Testis (tissue), 3 donors: Measurements from ENCODE around the gene MYL7. TPM values are rescaled to one million over a fixed set of nuclear protein-coding genes. Genes with fewer than 3 reads are reported as not detected.

ENCODE experiments used
- DNase-seq: peaks from one replicate; pipeline ENCODE4 v3.0.0-alpha.2; 2019
- H3K27ac ChIP-seq, 2 donors: fragments of 200-600 bp; sonication (generic); one replicate each; pipeline ENCODE4 v1.5.1; 2019
- H3K27me3 ChIP-seq: fragments of 200-600 bp; sonication (generic); one replicate; pipeline ENCODE4 v1.5.1; 2019
- H3K36me3 ChIP-seq: fragments of 200-600 bp; sonication (generic); one replicate; pipeline ENCODE4 v1.5.1; 2017; ENCODE audit warnings: low read depth; ENCODE audit errors: missing control alignments
- H3K4me1 ChIP-seq: fragments of 200-600 bp; sonication (generic); one replicate; pipeline ENCODE4 v1.5.1; 2019
- H3K4me3 ChIP-seq, 2 donors: fragments of 200-600 bp; sonication (generic); one replicate each; pipeline ENCODE4 v1.5.1; 2017 to 2019
- H3K9me3 ChIP-seq: fragments of 200-600 bp; sonication (generic); one replicate; pipeline ENCODE4 v1.5.1; 2017
- CTCF ChIP-seq, 3 experiments: fragments of 450-650 bp in 2 of 3; fragments of 200-600 bp in 1 of 3; sonication (generic) in 1 of 3; IDR thresholded peaks; one replicate each; pipeline ENCODE4 v1.5.1; 2016 to 2019; ENCODE audit warnings: antibody characterized with exemption in 3 of 3, mild to moderate bottlenecking in 2 of 3, moderate library complexity in 1 of 3
- POLR2A ChIP-seq: fragments of 450-650 bp; IDR thresholded peaks from one replicate; pipeline ENCODE4 v1.6.1; 2017; ENCODE audit warnings: antibody characterized with exemption, mild to moderate bottlenecking, moderate library complexity
- WGBS, 2 donors: methylation state at CpG; one replicate each; pipeline ENCODE4 v1.1.5; 2018; 5-methylcytosine and 5-hydroxymethylcytosine counted together
- intact Hi-C: fragments of 100-400 bp; cut with DNase I; formaldehyde crosslinking; loops from one replicate; pipeline ENCODE4 v1.15.1; 2023; ENCODE audit warnings: low total_unique reads
- polyA plus RNA-seq: library from polyadenylated mRNA; stranded (reverse); fragments of 350-450 nt; fragmentation: Illumina TruSeq; extraction: RNeasy Lipid Tissue Mini Kit (QIAGEN cat#74804); gene quantifications from one replicate; pipeline ENCODE4 v1.2.3, GENCODE V29; 2014; ENCODE audit warnings: low read depth, low replicate concordance; ENCODE audit not compliant: insufficient read depth
- total RNA-seq, 2 donors: library from RNA; depleted of rRNA; stranded (reverse); fragments of >200 nt; gene quantifications; one replicate each; pipeline ENCODE4 v1.2.3, GENCODE V29; 2016

The MYL7 gene
- total and polyA plus RNA-seq, 3 donors from 2014 or later, result 1.5 to 1.7 TPM; not detected in 1

- Histone ChIP-seq H3K27ac (no peak overlapping the region), H3K4me1 (peaks cover 5% of the 10 kb centered on the region), H3K4me3 (no peak overlapping the region), H3K9me3 (no peaks in the 10 kb centered on the region), H3K36me3 (no peaks in the 10 kb centered on the region), H3K27me3 (no peaks in the 10 kb centered on the region)
- TF ChIP-seq POLR2A, result no peak
- no peak for TF ChIP-seq CTCF (IDR thresholded peaks at IDR 0.05)
- intact Hi-C loops, result no loop called here
- 90 to 91% methylated on average over 6 to 16 of the region's 16 CpGs for WGBS, 2 donors
- DNase-seq, result no peak
Measured at GRCh38 chr7:44150966-44151941, 10.1 kb upstream of the MYL7 start.

GRCh38 chr7:44150466-44150832 lies 9.3 kb upstream of the MYL7 start:
- no peak for TF ChIP-seq POLR2A
- TF ChIP-seq CTCF (IDR thresholded peaks at IDR 0.05), result no peak
- no peaks in the 10 kb centered on the region for H3K27me3 ChIP-seq
- intact Hi-C loops, result no loop called here
- H3K27ac ChIP-seq, result no peak overlapping the region
- 81% methylated on average over 2 to 5 of the region's 5 CpGs for WGBS, 2 donors
- peaks cover 5% of the 10 kb centered on the region for H3K4me1 ChIP-seq
- H3K4me3 ChIP-seq, result no peak overlapping the region
- H3K9me3 ChIP-seq, result no peaks in the 10 kb centered on the region
- H3K36me3 ChIP-seq, result no peaks in the 10 kb centered on the region
- no peak for DNase-seq

GRCh38 chr7:44149571-44150465 lies 8.7 kb upstream of the MYL7 start:
- Histone ChIP-seq H3K27me3 (no peaks in the 10 kb centered on the region), H3K27ac (no peak overlapping the region), H3K9me3 (no peaks in the 10 kb centered on the region), H3K36me3 (no peaks in the 10 kb centered on the region), H3K4me3 (no peak overlapping the region), H3K4me1 (peaks cover 5% of the 10 kb centered on the region)
- no peak for TF ChIP-seq POLR2A
- no peak for TF ChIP-seq CTCF (IDR thresholded peaks at IDR 0.05)
- whole genome bisulfite sequencing, 2 donors, result 83 to 97% methylated on average over 9 to 18 of the region's 18 CpGs
- no peak for DNase-seq
- intact Hi-C loops, result no loop called here

GRCh38 chr7:44148961-44149536 lies 7.9 kb upstream of the MYL7 start:
- no peak overlapping the region for H3K27ac ChIP-seq
- DNase-seq, result no peak
- WGBS, 2 donors, result 85 to 86% methylated on average over 9 of the region's 9 CpGs
- intact Hi-C loops, result no loop called here
- H3K36me3 ChIP-seq, result no peaks in the 10 kb centered on the region
- no peaks in the 10 kb centered on the region for H3K9me3 ChIP-seq
- no peaks in the 10 kb centered on the region for H3K27me3 ChIP-seq
- no peak for TF ChIP-seq POLR2A
- TF ChIP-seq CTCF (IDR thresholded peaks at IDR 0.05), result no peak
- H3K4me3 ChIP-seq, result no peak overlapping the region
- peaks cover 5% of the 10 kb centered on the region for H3K4me1 ChIP-seq
